ENCODE measurements around the gene WDR90. TPM values are rescaled to one million over a fixed set of nuclear protein-coding genes. Genes with fewer than 3 reads are reported as not detected.

Gene WDR90
- total and polyA plus RNA-seq, 2 of the 13 experiments (the other 11 are each of a cell fraction or from before 2014, with no cell fraction given), result 14.9 to 28.9 TPM

DNA sequence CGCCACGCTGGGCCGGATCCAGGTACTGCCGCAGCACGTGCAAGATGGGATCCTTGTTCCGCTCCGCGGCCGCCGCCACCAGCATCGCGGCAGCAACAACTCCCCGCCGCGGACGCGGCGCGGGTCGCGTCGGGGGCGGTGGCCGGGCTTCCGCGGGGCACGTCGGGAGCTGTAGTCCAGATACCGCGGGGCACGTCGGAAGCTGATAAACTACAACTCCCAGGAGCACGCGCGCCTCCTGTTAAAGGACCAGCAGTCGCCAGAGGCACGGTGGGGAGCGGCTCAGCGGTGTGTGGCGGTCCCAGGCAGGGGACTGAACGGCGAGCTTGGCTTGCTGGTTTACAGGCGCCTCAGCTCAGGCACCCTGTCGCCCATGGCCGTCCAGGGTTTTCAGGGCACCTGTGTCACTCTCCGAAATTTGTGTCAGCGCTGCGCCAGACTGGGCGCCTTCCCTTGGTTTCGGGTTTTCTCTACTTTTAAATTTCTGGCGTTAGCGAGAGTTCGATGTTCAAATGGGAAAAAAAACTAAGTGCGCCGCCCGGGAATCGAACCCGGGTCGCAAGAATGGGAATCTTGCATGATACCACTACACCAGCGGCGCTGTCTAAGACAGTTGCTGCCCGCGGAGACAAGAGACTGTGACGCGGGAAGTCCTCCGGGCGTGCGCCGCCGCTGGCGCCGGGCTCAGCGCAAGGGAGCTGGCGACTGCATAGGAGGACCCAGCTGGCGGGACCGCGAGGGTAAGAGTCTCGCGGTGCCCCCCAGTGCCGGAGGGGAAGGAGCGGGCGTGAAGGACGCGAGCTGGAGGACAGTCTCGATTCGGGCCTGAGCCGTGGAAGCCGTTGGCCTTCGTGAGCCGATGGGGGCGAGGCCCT is 12.7 kb upstream of the WDR90 start, which contains the start of gene METTL26 (continued):
- TF ChIP-seq AGO2 (optimal IDR thresholded peaks at IDR 0.05; ENCODE audit: low read depth, low read length), result no peak
- TF ChIP-seq, protein P1, sequence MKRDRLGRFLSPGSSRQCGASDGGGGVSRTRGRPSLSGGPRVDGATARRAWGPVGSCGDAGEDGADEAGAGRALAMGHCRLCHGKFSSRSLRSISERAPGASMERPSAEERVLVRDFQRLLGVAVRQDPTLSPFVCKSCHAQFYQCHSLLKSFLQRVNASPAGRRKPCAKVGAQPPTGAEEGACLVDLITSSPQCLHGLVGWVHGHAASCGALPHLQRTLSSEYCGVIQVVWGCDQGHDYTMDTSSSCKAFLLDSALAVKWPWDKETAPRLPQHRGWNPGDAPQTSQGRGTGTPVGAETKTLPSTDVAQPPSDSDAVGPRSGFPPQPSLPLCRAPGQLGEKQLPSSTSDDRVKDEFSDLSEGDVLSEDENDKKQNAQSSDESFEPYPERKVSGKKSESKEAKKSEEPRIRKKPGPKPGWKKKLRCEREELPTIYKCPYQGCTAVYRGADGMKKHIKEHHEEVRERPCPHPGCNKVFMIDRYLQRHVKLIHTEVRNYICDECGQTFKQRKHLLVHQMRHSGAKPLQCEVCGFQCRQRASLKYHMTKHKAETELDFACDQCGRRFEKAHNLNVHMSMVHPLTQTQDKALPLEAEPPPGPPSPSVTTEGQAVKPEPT (CRISPR knock-in tag; IDR thresholded peaks at IDR 0.05; ENCODE audit: low read depth), result no peak
- TF ChIP-seq MATR3 (CRISPR knock-in tag; IDR thresholded peaks at IDR 0.05), result no peak
- TF ChIP-seq JUND (CRISPR knock-in tag; IDR thresholded peaks at IDR 0.05), result no peak
- TF ChIP-seq, protein P2, sequence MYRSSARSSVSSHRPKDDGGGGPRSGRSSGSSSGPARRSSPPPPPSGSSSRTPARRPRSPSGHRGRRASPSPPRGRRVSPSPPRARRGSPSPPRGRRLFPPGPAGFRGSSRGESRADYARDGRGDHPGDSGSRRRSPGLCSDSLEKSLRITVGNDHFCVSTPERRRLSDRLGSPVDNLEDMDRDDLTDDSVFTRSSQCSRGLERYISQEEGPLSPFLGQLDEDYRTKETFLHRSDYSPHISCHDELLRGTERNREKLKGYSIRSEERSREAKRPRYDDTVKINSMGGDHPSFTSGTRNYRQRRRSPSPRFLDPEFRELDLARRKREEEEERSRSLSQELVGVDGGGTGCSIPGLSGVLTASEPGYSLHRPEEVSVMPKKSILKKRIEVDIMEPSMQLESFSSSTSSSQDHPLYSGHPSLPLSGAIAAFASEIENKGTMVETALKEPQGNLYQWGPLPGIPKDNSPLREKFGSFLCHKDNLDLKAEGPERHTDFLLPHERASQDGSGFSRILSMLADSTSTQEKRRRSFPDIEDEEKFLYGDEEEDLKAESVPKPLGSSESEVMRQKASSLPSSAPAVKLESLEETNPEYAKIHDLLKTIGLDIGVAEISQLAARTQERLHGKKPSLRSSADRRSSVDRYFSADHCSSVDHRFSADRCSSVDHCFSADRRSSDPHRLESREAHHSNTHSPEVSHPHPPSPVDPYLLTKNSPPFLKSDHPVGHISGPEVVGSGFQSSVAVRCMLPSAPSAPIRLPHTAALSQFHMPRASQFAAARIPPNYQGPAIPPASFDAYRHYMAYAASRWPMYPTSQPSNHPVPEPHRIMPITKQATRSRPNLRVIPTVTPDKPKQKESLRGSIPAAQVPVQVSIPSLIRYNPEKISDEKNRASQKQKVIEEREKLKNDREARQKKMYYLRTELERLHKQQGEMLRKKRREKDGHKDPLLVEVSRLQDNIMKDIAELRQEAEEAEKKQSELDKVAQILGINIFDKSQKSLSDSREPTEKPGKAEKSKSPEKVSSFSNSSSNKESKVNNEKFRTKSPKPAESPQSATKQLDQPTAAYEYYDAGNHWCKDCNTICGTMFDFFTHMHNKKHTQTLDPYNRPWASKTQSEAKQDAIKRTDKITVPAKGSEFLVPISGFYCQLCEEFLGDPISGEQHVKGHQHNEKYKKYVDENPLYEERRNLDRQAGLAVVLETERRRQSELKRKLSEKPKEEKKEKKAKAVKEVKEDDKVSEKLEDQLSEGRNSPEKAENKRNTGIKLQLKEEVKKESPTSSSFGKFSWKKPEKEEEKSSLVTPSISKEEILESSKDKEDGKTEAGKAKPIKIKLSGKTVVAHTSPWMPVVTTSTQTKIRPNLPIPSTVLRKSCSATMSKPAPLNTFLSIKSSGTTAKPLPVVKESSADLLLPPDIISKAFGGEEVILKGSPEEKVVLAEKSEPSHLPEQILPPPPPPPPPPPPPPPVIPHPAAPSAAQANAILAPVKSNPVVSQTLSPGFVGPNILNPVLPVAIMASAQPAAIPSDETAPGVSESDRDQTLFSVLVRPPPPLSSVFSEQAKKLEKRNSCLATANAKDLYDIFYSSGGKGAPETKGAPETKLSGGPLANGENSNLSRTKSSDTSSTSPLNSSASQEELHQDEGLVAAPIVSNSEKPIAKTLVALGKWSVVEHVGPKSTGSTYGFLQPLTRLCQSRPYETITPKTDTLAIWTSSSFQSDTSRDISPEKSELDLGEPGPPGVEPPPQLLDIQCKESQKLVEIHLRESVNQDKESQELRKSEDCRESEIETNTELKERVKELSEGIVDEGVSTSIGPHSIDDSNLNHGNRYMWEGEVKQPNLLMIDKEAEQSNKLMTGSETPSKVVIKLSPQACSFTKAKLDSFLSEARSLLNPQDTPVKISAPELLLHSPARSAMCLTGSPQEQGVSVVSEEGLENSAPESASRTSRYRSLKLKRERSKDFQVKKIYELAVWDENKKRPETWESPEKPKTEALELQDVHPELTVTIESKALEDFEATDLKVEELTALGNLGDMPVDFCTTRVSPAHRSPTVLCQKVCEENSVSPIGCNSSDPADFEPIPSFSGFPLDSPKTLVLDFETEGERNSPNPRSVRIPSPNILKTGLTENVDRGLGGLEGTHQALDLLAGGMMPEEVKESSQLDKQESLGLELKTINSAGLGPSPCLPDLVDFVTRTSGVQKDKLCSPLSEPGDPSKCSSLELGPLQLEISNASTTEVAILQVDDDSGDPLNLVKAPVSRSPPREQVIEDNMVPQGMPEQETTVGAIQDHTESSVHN (CRISPR knock-in tag; IDR thresholded peaks at IDR 0.05), result no peak; the same call in 1 of the 2 replicates
- TF ChIP-seq RARG (CRISPR knock-in tag; IDR thresholded peaks at IDR 0.05; ENCODE audit: low read depth), result no peak
- no peak; the same call in 1 of the 2 replicates for TF ChIP-seq ZNF124 (CRISPR knock-in tag; IDR thresholded peaks at IDR 0.05)
- TF ChIP-seq MBD4 (IDR thresholded peaks at IDR 0.05; ENCODE audit: borderline replicate concordance, low read length), result no peak
- TF ChIP-seq, protein P3, sequence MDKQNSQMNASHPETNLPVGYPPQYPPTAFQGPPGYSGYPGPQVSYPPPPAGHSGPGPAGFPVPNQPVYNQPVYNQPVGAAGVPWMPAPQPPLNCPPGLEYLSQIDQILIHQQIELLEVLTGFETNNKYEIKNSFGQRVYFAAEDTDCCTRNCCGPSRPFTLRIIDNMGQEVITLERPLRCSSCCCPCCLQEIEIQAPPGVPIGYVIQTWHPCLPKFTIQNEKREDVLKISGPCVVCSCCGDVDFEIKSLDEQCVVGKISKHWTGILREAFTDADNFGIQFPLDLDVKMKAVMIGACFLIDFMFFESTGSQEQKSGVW (CRISPR knock-in tag; IDR thresholded peaks at IDR 0.05; ENCODE audit: borderline replicate concordance), result 0 out of 2 replicates have a peak, but pooled peaks have one; percentile 35
- TF ChIP-seq, protein P4, sequence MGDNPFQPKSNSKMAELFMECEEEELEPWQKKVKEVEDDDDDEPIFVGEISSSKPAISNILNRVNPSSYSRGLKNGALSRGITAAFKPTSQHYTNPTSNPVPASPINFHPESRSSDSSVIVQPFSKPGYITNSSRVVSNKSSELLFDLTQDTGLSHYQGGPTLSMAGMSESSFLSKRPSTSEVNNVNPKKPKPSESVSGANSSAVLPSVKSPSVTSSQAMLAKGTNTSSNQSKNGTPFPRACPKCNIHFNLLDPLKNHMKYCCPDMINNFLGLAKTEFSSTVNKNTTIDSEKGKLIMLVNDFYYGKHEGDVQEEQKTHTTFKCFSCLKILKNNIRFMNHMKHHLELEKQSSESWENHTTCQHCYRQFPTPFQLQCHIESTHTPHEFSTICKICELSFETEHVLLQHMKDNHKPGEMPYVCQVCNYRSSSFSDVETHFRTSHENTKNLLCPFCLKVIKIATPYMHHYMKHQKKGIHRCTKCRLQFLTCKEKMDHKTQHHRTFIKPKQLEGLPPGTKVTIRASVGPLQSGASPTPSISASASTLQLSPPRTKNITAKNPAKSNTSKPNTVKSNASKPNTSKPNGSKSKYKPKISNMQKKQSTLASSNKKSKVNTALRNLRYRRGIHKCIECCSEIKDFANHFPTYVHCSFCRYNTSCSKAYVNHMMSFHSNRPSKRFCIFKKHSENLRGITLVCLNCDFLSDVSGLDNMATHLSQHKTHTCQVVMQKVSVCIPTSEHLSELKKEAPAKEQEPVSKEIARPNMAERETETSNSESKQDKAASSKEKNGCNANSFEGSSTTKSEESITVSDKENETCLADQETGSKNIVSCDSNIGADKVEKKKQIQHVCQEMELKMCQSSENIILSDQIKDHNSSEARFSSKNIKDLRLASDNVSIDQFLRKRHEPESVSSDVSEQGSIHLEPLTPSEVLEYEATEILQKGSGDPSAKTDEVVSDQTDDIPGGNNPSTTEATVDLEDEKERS (CRISPR knock-in tag; IDR thresholded peaks at IDR 0.05), result no peak
- TF ChIP-seq, protein P5, sequence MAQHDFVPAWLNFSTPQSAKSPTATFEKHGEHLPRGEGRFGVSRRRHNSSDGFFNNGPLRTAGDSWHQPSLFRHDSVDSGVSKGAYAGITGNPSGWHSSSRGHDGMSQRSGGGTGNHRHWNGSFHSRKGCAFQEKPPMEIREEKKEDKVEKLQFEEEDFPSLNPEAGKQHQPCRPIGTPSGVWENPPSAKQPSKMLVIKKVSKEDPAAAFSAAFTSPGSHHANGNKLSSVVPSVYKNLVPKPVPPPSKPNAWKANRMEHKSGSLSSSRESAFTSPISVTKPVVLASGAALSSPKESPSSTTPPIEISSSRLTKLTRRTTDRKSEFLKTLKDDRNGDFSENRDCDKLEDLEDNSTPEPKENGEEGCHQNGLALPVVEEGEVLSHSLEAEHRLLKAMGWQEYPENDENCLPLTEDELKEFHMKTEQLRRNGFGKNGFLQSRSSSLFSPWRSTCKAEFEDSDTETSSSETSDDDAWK (CRISPR knock-in tag; IDR thresholded peaks at IDR 0.05), result no peak
- TF ChIP-seq ZSCAN30 (CRISPR knock-in tag; IDR thresholded peaks at IDR 0.05), result no peak
